ENCODE measurements around the gene BPI. TPM values are rescaled to one million over a fixed set of nuclear protein-coding genes. Genes with fewer than 3 reads are reported as not detected.

BPI gene
- total and polyA plus RNA-seq, 2 donors from 2014 or later = 0.16 to 1.5 TPM

DNA sequence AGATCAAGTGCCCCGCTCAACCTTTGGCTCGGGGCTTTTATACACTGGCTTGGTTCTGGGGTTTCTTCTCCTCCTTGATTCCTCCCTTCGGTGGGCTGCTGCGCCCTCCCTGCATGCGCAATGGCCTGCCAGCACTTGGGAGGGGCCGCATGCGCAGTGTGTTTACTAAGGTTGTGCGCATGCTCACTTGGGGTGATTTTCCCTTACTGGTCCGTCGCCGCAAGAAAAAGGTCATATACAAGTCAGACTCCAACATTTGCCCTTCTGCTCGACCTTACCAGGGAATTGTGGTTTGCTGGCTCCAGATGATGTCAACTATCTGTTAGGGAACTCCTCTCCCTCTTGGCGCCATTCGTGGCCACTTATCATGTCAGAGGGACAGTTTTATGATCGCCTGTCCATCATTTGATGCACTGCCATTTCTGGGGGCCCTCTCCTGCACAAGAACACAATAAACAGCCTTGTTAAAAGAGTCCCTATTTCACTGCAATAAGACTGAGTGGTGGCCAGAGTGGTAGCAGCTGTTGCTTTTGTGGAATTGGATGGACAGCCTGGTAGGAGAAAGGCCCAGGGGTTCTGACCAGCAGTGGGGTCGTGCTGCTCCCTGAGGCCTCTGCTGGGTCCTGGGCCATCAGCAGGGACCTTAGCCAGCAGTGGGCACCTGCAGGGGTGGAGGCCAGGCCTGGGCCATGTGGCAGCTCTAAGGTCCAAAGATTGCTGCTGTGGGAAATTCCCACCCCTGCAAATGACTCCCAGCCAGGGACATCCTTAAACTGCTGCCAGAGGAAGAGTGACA lies 39.6 kb downstream of the BPI start:
- peak overlapping the region in 2 of 3 donors; percentile 41 to 43 for H3K4me3 ChIP-seq (ENCODE audit: low read length in 3 of 3)
- H3K9me3 ChIP-seq (ENCODE audit: control insufficient read depth in 2 of 3, insufficient read depth in 1 of 3, low read length in 3 of 3) = no peaks in the 10 kb centered on the region
- H3K36me3 ChIP-seq (ENCODE audit: control insufficient read depth in 2 of 3, insufficient read depth in 3 of 3, low read length in 3 of 3) = no peaks in the 10 kb centered on the region
- TF ChIP-seq, protein P1, sequence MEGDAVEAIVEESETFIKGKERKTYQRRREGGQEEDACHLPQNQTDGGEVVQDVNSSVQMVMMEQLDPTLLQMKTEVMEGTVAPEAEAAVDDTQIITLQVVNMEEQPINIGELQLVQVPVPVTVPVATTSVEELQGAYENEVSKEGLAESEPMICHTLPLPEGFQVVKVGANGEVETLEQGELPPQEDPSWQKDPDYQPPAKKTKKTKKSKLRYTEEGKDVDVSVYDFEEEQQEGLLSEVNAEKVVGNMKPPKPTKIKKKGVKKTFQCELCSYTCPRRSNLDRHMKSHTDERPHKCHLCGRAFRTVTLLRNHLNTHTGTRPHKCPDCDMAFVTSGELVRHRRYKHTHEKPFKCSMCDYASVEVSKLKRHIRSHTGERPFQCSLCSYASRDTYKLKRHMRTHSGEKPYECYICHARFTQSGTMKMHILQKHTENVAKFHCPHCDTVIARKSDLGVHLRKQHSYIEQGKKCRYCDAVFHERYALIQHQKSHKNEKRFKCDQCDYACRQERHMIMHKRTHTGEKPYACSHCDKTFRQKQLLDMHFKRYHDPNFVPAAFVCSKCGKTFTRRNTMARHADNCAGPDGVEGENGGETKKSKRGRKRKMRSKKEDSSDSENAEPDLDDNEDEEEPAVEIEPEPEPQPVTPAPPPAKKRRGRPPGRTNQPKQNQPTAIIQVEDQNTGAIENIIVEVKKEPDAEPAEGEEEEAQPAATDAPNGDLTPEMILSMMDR (IDR thresholded peaks at IDR 0.05; ENCODE audit: borderline replicate concordance, extremely low read depth, insufficient read depth) = no peak
- FAIRE-seq (no peak), DNase-seq (peak; percentile 84 to 97 (median 87))
- no peaks in the 10 kb centered on the region for H3K27me3 ChIP-seq (ENCODE audit: control insufficient read depth, insufficient read depth, low read length)
- intact Hi-C loops (cut with DNase I) = no loop called here
- H3K27ac ChIP-seq (ENCODE audit: low read depth in 2 of 2, low read length in 2 of 2) = peak overlapping the region; percentile 43 to 54
- no peak overlapping the region for H3K9ac ChIP-seq (ENCODE audit: low read length in 3 of 3)
- peaks cover 0 to 15% (median 7%) of the 10 kb centered on the region in 3 donors for H3K4me1 ChIP-seq (ENCODE audit: control insufficient read depth in 2 of 3, insufficient read depth in 2 of 3, low read depth in 1 of 3, low read length in 3 of 3)

DNA sequence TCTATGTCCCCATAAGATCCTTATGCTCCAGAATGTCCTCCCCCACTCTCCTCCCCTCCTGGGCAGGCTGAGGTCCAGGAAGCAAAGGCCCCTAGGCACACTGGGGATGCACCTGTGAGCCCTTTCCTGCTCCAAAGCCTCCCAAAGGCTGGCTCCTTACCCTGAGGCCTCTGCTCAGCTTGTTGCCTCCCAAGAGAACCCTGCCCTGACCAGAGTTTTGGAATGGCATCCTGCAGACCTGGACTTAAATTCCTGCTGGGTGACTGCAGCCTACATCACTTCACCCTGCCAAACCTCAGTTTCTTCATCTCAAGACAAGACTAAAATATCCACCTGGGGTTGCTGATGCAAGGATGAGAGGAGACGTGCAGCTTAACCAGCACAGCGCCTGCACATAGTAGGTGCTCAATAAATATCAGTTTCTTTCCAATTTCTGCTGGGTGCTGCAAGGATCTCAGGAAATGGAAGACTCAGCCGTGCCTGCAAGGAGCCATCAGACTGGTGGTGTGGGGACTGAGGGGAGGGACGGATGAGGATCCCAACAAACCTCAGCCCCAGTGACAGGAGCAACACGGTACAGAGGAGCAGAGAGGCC lies 40.2 kb downstream of the BPI start:
- H3K9ac ChIP-seq (ENCODE audit: low read length in 3 of 3) = no peak overlapping the region
- FAIRE-seq = no peak
- H3K36me3 ChIP-seq (ENCODE audit: control insufficient read depth in 2 of 3, insufficient read depth in 3 of 3, low read length in 3 of 3) = no peaks in the 10 kb centered on the region
- DNase-seq = no peak
- intact Hi-C loops (cut with DNase I) = no loop called here
- no peaks in the 10 kb centered on the region for H3K27me3 ChIP-seq (ENCODE audit: control insufficient read depth, insufficient read depth, low read length)
- H3K27ac ChIP-seq (ENCODE audit: low read depth in 2 of 2, low read length in 2 of 2) = no peak overlapping the region
- no peaks in the 10 kb centered on the region for H3K9me3 ChIP-seq (ENCODE audit: control insufficient read depth in 2 of 3, insufficient read depth in 1 of 3, low read length in 3 of 3)
- TF ChIP-seq, protein P1 (IDR thresholded peaks at IDR 0.05; ENCODE audit: borderline replicate concordance, extremely low read depth, insufficient read depth) = no peak
- H3K4me3 ChIP-seq (ENCODE audit: low read length in 3 of 3) = no peak overlapping the region
- peaks cover 0 to 15% (median 7%) of the 10 kb centered on the region in 3 donors for H3K4me1 ChIP-seq (ENCODE audit: control insufficient read depth in 2 of 3, insufficient read depth in 2 of 3, low read depth in 1 of 3, low read length in 3 of 3)

DNA sequence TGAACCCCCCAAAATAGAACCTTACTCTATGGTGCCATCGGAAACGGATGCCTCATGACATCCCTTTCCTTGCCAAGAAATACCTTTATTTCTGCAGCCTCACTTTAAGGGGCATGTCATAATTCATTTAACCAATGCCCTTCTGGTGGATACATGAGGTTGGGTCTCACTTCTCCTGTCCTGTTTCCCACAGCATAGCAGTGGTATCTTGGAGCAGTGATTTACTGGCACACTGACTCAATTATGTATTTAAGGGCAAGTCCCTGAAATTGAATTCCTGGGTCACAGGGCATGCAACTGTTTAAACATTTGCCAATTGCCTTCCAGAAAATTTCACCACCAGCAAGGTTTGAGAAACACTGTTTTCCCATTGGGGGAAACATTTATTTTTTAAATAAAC lies 41.7 kb downstream of the BPI start:
- Histone ChIP-seq H3K4me3 (ENCODE audit: low read length in 3 of 3) (no peak overlapping the region), H3K9ac (ENCODE audit: low read length in 3 of 3) (no peak overlapping the region), H3K9me3 (ENCODE audit: control insufficient read depth in 2 of 3, insufficient read depth in 1 of 3, low read length in 3 of 3) (no peaks in the 10 kb centered on the region), H3K36me3 (ENCODE audit: control insufficient read depth in 2 of 3, insufficient read depth in 3 of 3, low read length in 3 of 3) (no peaks in the 10 kb centered on the region), H3K27me3 (ENCODE audit: control insufficient read depth, insufficient read depth, low read length) (no peaks in the 10 kb centered on the region), H3K27ac (ENCODE audit: low read depth in 2 of 2, low read length in 2 of 2) (peak overlapping the region; percentile 40 to 43), H3K4me1 (ENCODE audit: control insufficient read depth in 2 of 3, insufficient read depth in 2 of 3, low read depth in 1 of 3, low read length in 3 of 3) (peaks cover 0 to 15% (median 7%) of the 10 kb centered on the region in 3 donors)
- DNase-seq (no peak), FAIRE-seq (no peak)
- intact Hi-C loops (cut with DNase I) = no loop called here
- TF ChIP-seq, protein P1 (IDR thresholded peaks at IDR 0.05; ENCODE audit: borderline replicate concordance, extremely low read depth, insufficient read depth) = no peak
